Measurements from ENCODE around the gene RCCD1.

GRCh38 chr15:90905306-90906180 lies 49.1 kb upstream of the RCCD1 start:
- TF ChIP-seq CTCF (IDR thresholded peaks at IDR 0.05; ENCODE audit: poor library complexity, severe bottlenecking), result no peak
- no peak for TF ChIP-seq POLR2AphosphoS5 (IDR thresholded peaks at IDR 0.05)

All from neural cell (in vitro differentiated cells).